Cerebellar cortex (tissue), 1 donor: ENCODE measurements around the gene SERGEF.
A peak's percentile ranks its signal among the peaks of the same experiment; 100 is the strongest.
"Not testable (repeated sequence)": the region's sequence is repeated elsewhere in the genome, so short reads cannot be mapped to it uniquely, and the experiment has no call there.

Source experiments
- DNase-seq: peaks from one replicate; pipeline ENCODE4 v3.0.0-alpha.2; 2015; ENCODE audit warnings: low spot score

SERGEF gene

GRCh38 chr11:17907046-17907445, 105.8 kb downstream of the SERGEF start:
- no peak for DNase-seq

GRCh38 chr11:17906436-17906835, 106.4 kb downstream of the SERGEF start:
- DNase-seq = peak; percentile 99

- no peak for DNase-seq
Observed at GRCh38 chr11:17905477-17905876, 107.4 kb downstream of the SERGEF start.

- no peak for DNase-seq
Observed at GRCh38 chr11:17901481-17901880, 111.4 kb downstream of the SERGEF start.

GRCh38 chr11:17898782-17899181, 114.1 kb downstream of the SERGEF start:
- DNase-seq = no peak

GRCh38 chr11:17898071-17898470, 114.8 kb downstream of the SERGEF start:
- peak; percentile 58 for DNase-seq

- DNase-seq = no peak
Observed at GRCh38 chr11:17897495-17897894, 115.4 kb downstream of the SERGEF start.

GRCh38 chr11:17896496-17897151, 116.2 kb downstream of the SERGEF start:
- DNase-seq = not testable (repeated sequence)

GRCh38 chr11:17894929-17895658, 117.8 kb downstream of the SERGEF start:
- DNase-seq = peak; percentile 28

- DNase-seq = no peak
Observed at GRCh38 chr11:17892409-17892808, 120.4 kb downstream of the SERGEF start.

GRCh38 chr11:17890325-17890724, 122.5 kb downstream of the SERGEF start:
- DNase-seq = no peak

- DNase-seq = peak; percentile 63
Observed at GRCh38 chr11:17887779-17888178, 125.1 kb downstream of the SERGEF start.

GRCh38 chr11:17883946-17884345, 128.9 kb downstream of the SERGEF start:
- DNase-seq = no peak

- DNase-seq = no peak
Observed at GRCh38 chr11:17883057-17883456, 129.8 kb downstream of the SERGEF start.

GRCh38 chr11:17878743-17879142, 134.1 kb downstream of the SERGEF start:
- no peak for DNase-seq

- no peak for DNase-seq
Observed at GRCh38 chr11:17877886-17878285, 135.0 kb downstream of the SERGEF start.

- DNase-seq = no peak
Observed at GRCh38 chr11:17876827-17877226, 136.0 kb downstream of the SERGEF start.

- DNase-seq = no peak
Observed at GRCh38 chr11:17875891-17876290, 137.0 kb downstream of the SERGEF start.

GRCh38 chr11:17873586-17873985, 139.3 kb downstream of the SERGEF start:
- no peak for DNase-seq

GRCh38 chr11:17868398-17868797, 144.4 kb downstream of the SERGEF start:
- not testable (repeated sequence) for DNase-seq

GRCh38 chr11:17867341-17867740, 145.5 kb downstream of the SERGEF start:
- DNase-seq = no peak

GRCh38 chr11:17865765-17866428, 146.9 kb downstream of the SERGEF start:
- DNase-seq = no peak

- peak; percentile 37 for DNase-seq
Observed at GRCh38 chr11:17864478-17864941, 148.3 kb downstream of the SERGEF start.
